ENCODE results near the gene SLC66A2.

SLC66A2 gene

GRCh38 chr18:79952456-79952995 lies 1.1 kb upstream of the SLC66A2 start:
- no peak for DNase-seq (ENCODE audit: extremely low read depth in 1 of 2, low read depth in 1 of 2)

GRCh38 chr18:79950515-79951341 lies 725 bp downstream of the SLC66A2 start:
- DNase-seq (ENCODE audit: extremely low read depth in 1 of 2, low read depth in 1 of 2) = no peak

- DNase-seq (ENCODE audit: extremely low read depth in 1 of 2, low read depth in 1 of 2) = no peak
Observed at GRCh38 chr18:79949697-79950487, 1.6 kb downstream of the SLC66A2 start.

GRCh38 chr18:79948719-79949411 lies 2.6 kb downstream of the SLC66A2 start:
- DNase-seq (ENCODE audit: extremely low read depth in 1 of 2, low read depth in 1 of 2) = no peak

- DNase-seq (ENCODE audit: extremely low read depth in 1 of 2, low read depth in 1 of 2) = no peak
Observed at GRCh38 chr18:79947881-79948610, 3.4 kb downstream of the SLC66A2 start.

- no peak for DNase-seq (ENCODE audit: extremely low read depth in 1 of 2, low read depth in 1 of 2)
Observed at GRCh38 chr18:79947054-79947755, 4.2 kb downstream of the SLC66A2 start.

- DNase-seq (ENCODE audit: extremely low read depth in 1 of 2, low read depth in 1 of 2) = no peak
Observed at GRCh38 chr18:79945118-79946042, 6.1 kb downstream of the SLC66A2 start.

- DNase-seq (ENCODE audit: extremely low read depth in 1 of 2, low read depth in 1 of 2) = no peak
Observed at GRCh38 chr18:79944746-79945117, 6.7 kb downstream of the SLC66A2 start.

- DNase-seq (ENCODE audit: extremely low read depth in 1 of 2, low read depth in 1 of 2) = no peak
Observed at GRCh38 chr18:79944126-79944731, 7.2 kb downstream of the SLC66A2 start.

GRCh38 chr18:79943608-79944125 lies 7.8 kb downstream of the SLC66A2 start:
- DNase-seq (ENCODE audit: extremely low read depth in 1 of 2, low read depth in 1 of 2) = no peak

GRCh38 chr18:79942786-79943607 lies 8.5 kb downstream of the SLC66A2 start:
- no peak for DNase-seq (ENCODE audit: extremely low read depth in 1 of 2, low read depth in 1 of 2)

- no peak for DNase-seq (ENCODE audit: extremely low read depth in 1 of 2, low read depth in 1 of 2)
Observed at GRCh38 chr18:79942211-79942610, 9.2 kb downstream of the SLC66A2 start.

GRCh38 chr18:79941473-79942119 lies 9.9 kb downstream of the SLC66A2 start:
- no peak for DNase-seq (ENCODE audit: extremely low read depth in 1 of 2, low read depth in 1 of 2)

GRCh38 chr18:79940814-79941472 lies 10.5 kb downstream of the SLC66A2 start:
- DNase-seq (ENCODE audit: extremely low read depth in 1 of 2, low read depth in 1 of 2) = no peak

GRCh38 chr18:79940126-79940813 lies 11.2 kb downstream of the SLC66A2 start:
- no peak for DNase-seq (ENCODE audit: extremely low read depth in 1 of 2, low read depth in 1 of 2)

- DNase-seq (ENCODE audit: extremely low read depth in 1 of 2, low read depth in 1 of 2) = no peak
Observed at GRCh38 chr18:79939096-79939495, 12.4 kb downstream of the SLC66A2 start.

All from stimulated activated CD8-positive, alpha-beta memory T cell treated with anti-CD3 and anti-CD28 coated beads, Interleukin-7, amount 100 ng/mL, for 48 hours (primary cell).